Caco-2 (cell line): ENCODE results near the gene KNOP1. TPM values are rescaled to one million over a fixed set of nuclear protein-coding genes. Genes with fewer than 3 reads are reported as not detected.

ENCODE experiments used
- BruUV-seq: library from RNA; stranded (reverse); fragments of 400-500 nt; replicated peaks from 2 replicates; lab custom pipeline; 2021; lab: Mats Ljungman, UMichigan
- CTCF ChIA-PET: fragments of 300-600 bp; sonication (Branson Sonifier 250); formaldehyde crosslinking; loops from one replicate; lab custom pipeline; 2022; ENCODE audit warnings: antibody characterized with exemption; lab: Charles Lee
- POLR2A ChIA-PET: fragments of 300-600 bp; sonication (Branson Sonifier 250); formaldehyde crosslinking; loops from one replicate; lab custom pipeline; 2022; ENCODE audit warnings: antibody characterized with exemption; lab: Charles Lee
- DNase-seq, 2 experiments: peaks; one replicate each; pipeline versions ENCODE4 v3.0.0 to v3.0.0-alpha.2; 2020 to 2022
- H3K27me3 ChIP-seq: replicated peaks from 2 replicates; pipeline ENCODE4 v1.6.0; 2011; ENCODE audit warnings: low read length; ENCODE audit not compliant: control insufficient read depth, insufficient read depth
- H3K36me3 ChIP-seq: 2 replicates; pipeline ENCODE4 v1.5.1; 2011; ENCODE audit warnings: low read length; ENCODE audit not compliant: control insufficient read depth, insufficient read depth
- H3K4me1 ChIP-seq: fragments of 250-450 bp; sonication (Bioruptor Pico); 2 replicates; pipeline ENCODE4 v1.5.1; 2020; ENCODE audit warnings: mild to moderate bottlenecking
- H3K4me3 ChIP-seq: 2 replicates; pipeline ENCODE4 v1.5.1; 2011; ENCODE audit warnings: low read depth, mild to moderate bottlenecking, control low read depth, low read length
- H3K9me3 ChIP-seq: fragments of 250-450 bp; sonication (Bioruptor Pico); 2 replicates; pipeline ENCODE4 v1.5.1; 2020; ENCODE audit warnings: mild to moderate bottlenecking, moderate library complexity
- H3K27ac Mint-ChIP-seq: one replicate; pipeline ENCODE4 v1.8.0; 2022; ENCODE audit warnings: mixed read lengths; ENCODE audit not compliant: unreplicated experiment
- H3K27me3 Mint-ChIP-seq: one replicate; pipeline ENCODE4 v1.8.0; 2022; ENCODE audit warnings: mixed read lengths; ENCODE audit not compliant: insufficient read depth, unreplicated experiment
- H3K36me3 Mint-ChIP-seq: one replicate; pipeline ENCODE4 v1.8.0; 2022; ENCODE audit warnings: mild to moderate bottlenecking, mixed read lengths; ENCODE audit not compliant: insufficient read depth, unreplicated experiment
- H3K4me1 Mint-ChIP-seq: one replicate; pipeline ENCODE4 v1.8.0; 2022; ENCODE audit warnings: low read depth, mixed read lengths; ENCODE audit not compliant: unreplicated experiment
- H3K4me3 Mint-ChIP-seq: one replicate; pipeline ENCODE4 v1.8.0; 2022; ENCODE audit warnings: mild to moderate bottlenecking, moderate library complexity, mixed read lengths; ENCODE audit not compliant: unreplicated experiment
- H3K9me3 Mint-ChIP-seq: one replicate; pipeline ENCODE4 v1.8.0; 2022; ENCODE audit warnings: mixed read lengths; ENCODE audit not compliant: unreplicated experiment
- CTCF ChIP-seq, 2 experiments: fragments of 200-600 bp in 1 of 2; IDR thresholded peaks; 1 replicate in 1 of 2; 2 replicates in 1 of 2; pipeline versions ENCODE4 v1.5.1 to v1.8.0; 2011 to 2022; ENCODE audit warnings: antibody characterized with exemption in 1 of 2, control low read depth in 1 of 2, inconsistent platforms in 1 of 2, low read depth in 1 of 2, low read length in 1 of 2, mild to moderate bottlenecking in 1 of 2, moderate library complexity in 1 of 2; ENCODE audit not compliant: insufficient read depth in 1 of 2, severe bottlenecking in 1 of 2, unreplicated experiment in 1 of 2
- intact Hi-C: fragments of 100-400 bp; cut with micrococcal nuclease; formaldehyde crosslinking; loops from one replicate; pipeline ENCODE4 v1.10.0; 2022; ENCODE audit not compliant: unreplicated experiment
- total RNA-seq: library from RNA; stranded (reverse); gene quantifications from 2 replicates; pipeline ENCODE4 v1.2.3, GENCODE V29; 2022

Gene KNOP1
- total RNA-seq, 1 experiment from 2014 or later = 29.3 TPM

DNA sequence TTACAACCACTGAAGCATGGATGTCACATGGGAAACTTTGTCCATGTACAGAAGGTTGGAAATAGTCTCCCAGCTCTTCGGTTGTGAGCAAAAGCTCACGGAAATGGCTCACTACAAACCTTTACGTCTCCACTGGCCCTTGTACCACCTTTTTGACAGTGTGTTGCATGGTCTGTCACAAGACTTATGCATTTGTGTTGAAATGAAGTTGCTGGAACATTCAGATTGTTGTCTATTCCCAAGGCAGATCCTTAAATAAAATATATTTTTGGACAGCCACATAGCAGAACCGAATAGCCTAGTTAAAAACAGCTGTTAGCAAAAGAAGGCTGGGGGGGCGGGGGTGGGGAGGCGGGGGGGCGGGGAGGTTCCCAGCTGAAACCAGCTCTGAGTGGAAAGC lies 39.2 kb downstream of the KNOP1 start:
- Mint-ChIP-seq H3K9me3 (no peaks in the 10 kb centered on the region), H3K4me1 (no peaks in the 10 kb centered on the region), H3K27me3 (no peaks in the 10 kb centered on the region), H3K27ac (no peak overlapping the region), H3K4me3 (no peak overlapping the region), H3K36me3 (no peaks in the 10 kb centered on the region)
- ChIA-PET POLR2A (no interaction called here), CTCF (no interaction called here)
- Histone ChIP-seq H3K4me1 (no peaks in the 10 kb centered on the region), H3K9me3 (no peaks in the 10 kb centered on the region), H3K4me3 (no peak overlapping the region), H3K27me3 (no peaks in the 10 kb centered on the region), H3K36me3 (no peaks in the 10 kb centered on the region)
- no peak for DNase-seq
- no peak for TF ChIP-seq CTCF (IDR thresholded peaks at IDR 0.05; ENCODE audit: insufficient read depth in 1 of 2, low read depth in 1 of 2, low read length in 1 of 2, severe bottlenecking in 1 of 2, unreplicated experiment in 1 of 2)
- no TSS peak for BruUV-seq
- intact Hi-C loops = no loop called here

DNA sequence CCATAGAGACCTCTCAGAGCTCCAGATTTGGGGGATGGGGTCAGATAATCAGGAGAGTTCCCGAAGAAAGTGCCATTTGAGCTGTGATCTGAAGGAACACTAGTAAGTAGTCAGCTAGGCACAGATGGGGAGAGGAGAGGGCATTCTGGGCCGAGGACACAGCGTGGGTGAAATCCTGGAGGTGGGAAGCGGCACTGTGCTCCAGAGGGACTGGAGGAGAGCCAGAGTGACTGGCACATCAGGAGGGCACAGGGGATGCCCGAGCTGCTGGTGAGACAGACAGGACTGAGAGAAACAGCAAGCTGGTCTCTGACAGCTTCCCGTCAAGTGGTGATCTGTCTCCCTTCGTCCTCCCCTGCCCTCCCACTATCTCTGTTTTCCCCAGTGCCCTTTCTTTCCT lies 40.6 kb downstream of the KNOP1 start:
- Mint-ChIP-seq H3K4me3 (no peak overlapping the region), H3K9me3 (no peaks in the 10 kb centered on the region), H3K36me3 (no peaks in the 10 kb centered on the region), H3K27me3 (no peaks in the 10 kb centered on the region), H3K4me1 (no peaks in the 10 kb centered on the region), H3K27ac (no peak overlapping the region)
- BruUV-seq = no TSS peak
- no peak overlapping the region for H3K4me3 ChIP-seq
- intact Hi-C loops = no loop called here
- no peak for TF ChIP-seq CTCF (IDR thresholded peaks at IDR 0.05; ENCODE audit: insufficient read depth in 1 of 2, low read depth in 1 of 2, low read length in 1 of 2, severe bottlenecking in 1 of 2, unreplicated experiment in 1 of 2)
- ChIA-PET CTCF (interaction anchor here (0.6 kb wide), 1 partner anchor 118 kb away, joined by 3 read pairs; no protein-coding TSS in a partner anchor), POLR2A (no interaction called here)
- no peaks in the 10 kb centered on the region for H3K4me1 ChIP-seq
- DNase-seq = no peak
- H3K27me3 ChIP-seq = no peaks in the 10 kb centered on the region
- no peaks in the 10 kb centered on the region for H3K9me3 ChIP-seq
- H3K36me3 ChIP-seq = no peaks in the 10 kb centered on the region

DNA sequence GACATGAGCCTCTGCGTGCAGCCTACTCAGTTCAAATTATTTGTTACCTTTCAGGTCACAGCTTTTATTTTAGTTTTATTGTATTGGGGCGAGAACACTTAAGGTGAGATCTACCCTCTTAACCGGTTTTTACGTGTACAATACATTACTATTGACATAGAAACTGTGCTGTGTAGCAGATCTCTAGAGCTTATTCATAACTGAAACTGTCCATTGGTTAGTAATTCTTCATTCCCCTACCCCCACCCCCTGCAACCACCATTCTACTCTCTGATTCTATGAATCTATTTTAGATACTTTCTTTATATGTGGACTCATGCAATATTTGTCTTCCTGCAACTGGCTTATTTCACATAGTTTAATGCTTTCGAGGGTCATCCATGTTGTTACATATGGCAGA lies 43.5 kb downstream of the KNOP1 start:
- H3K27me3 ChIP-seq = no peaks in the 10 kb centered on the region
- Mint-ChIP-seq H3K4me3 (no peak overlapping the region), H3K27me3 (no peaks in the 10 kb centered on the region), H3K9me3 (no peaks in the 10 kb centered on the region), H3K36me3 (no peaks in the 10 kb centered on the region), H3K4me1 (no peaks in the 10 kb centered on the region), H3K27ac (no peak overlapping the region)
- ChIA-PET CTCF (no interaction called here), POLR2A (no interaction called here)
- no peaks in the 10 kb centered on the region for H3K9me3 ChIP-seq
- intact Hi-C loops = no loop called here
- no peaks in the 10 kb centered on the region for H3K36me3 ChIP-seq
- no peak for DNase-seq
- no TSS peak for BruUV-seq
- no peak for TF ChIP-seq CTCF (IDR thresholded peaks at IDR 0.05; ENCODE audit: insufficient read depth in 1 of 2, low read depth in 1 of 2, low read length in 1 of 2, severe bottlenecking in 1 of 2, unreplicated experiment in 1 of 2)
- no peaks in the 10 kb centered on the region for H3K4me1 ChIP-seq
- H3K4me3 ChIP-seq = no peak overlapping the region
